HG02623 (cell line): Measurements from ENCODE around the gene TLNRD1.

Experiments
- ATAC-seq: cut with Tn5 transposase; IDR thresholded peaks from one replicate; pipeline ENCODE4 v1.9.1; 2021; ENCODE audit warnings: moderate library complexity; ENCODE audit not compliant: unreplicated experiment

Gene TLNRD1

DNA sequence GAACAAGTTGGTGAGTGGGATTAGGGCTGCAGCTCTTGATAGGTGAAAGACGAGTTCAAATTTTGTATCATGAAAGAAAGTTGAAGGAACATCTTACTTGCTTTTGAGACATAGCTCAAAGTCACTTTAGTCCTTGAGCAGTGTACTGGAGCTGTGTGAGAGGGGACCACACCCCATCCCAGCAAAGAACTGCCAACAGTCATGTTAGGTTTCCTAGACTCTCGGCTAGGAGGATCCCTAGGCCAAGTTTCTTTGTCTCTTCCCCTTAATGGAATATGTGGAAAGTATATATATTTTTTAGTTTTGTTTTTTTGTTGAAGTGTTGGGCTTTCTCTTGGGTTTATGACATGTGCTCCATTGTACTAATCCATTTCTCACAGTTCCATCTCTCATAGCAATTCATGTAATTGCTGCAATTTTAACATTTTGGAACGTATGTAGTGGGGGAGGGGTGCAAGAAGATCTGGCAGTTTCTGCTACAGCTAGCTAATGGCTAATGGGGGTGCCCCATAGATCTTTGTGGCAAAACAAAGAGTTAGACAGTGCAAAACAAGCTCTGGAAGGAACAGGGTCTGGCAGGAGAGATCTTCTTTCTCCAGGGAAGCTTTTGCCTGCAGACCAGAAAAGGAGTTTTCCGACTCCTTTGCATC lies 25.1 kb downstream of the TLNRD1 start:
- ATAC-seq: no peak

- ATAC-seq: no peak
Measured at GRCh38 chr15:81026836-81027599, 26.3 kb downstream of the TLNRD1 start.

DNA sequence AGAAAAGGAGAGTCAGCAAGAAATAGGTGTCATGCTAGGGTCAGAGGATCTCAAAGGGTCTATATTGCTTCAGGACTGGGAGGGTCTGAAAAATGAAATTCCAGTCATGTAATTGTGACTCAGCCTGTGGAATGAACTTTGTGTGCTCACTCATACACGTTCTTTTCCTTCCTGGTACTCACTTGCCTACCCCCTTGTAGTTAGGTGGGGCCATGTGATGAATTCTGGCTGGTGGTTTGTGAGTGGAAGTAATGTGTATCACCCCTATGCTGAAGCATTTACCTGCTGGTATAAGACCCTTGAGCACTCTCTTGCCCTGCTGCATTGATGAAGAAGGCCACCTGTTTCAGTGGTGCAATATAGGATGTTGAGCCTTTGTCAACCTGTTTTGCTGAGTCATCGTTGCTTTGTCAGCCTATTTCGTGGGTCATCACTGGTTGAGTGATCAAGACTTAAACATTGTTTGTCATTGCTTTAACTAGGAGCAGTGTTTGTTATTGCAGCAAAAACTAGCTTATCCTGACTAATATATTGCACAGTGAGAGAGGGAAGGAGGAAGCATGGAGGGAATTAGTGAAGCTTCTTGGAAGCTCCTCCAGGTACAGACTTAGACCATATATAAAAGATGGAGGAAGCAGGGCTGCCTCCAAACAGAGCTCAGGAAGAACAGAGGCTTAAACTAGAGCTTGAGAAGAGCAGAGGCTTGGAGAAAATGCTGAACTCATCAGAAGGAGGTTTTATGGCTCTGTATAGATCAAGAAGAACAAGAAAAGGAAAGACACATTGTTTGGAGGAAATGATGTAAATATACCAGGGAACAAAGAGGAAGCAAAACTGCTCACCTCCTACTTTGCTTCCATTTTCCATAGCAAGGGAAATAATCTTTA lies 28.9 kb downstream of the TLNRD1 start:
- ATAC-seq: no peak

- ATAC-seq: no peak
Measured at GRCh38 chr15:81030301-81030750, 29.6 kb downstream of the TLNRD1 start.

DNA sequence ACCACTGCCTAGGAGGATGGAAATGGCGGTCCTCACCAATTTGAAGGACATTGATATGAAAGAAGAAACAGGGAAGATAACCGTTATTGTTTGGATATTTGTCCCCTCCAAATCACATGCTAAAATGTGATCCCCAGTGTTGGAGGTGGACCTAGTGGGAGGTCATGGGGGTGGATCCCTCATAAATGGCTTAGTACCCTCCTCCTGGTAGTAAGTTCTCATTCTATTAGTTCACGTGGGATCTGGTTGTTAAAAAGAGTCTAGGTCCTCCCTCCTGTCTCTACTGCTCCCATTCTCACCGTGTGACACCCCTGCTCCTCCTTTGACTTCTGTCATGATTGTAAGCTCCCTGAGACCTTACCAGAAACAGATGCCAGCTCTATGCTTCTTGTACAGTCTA lies 30.5 kb downstream of the TLNRD1 start:
- ATAC-seq: no peak

GRCh38 chr15:81032355-81032754 lies 31.6 kb downstream of the TLNRD1 start:
- ATAC-seq: no peak

GRCh38 chr15:81032818-81033217 lies 32.1 kb downstream of the TLNRD1 start:
- ATAC-seq: no peak

DNA sequence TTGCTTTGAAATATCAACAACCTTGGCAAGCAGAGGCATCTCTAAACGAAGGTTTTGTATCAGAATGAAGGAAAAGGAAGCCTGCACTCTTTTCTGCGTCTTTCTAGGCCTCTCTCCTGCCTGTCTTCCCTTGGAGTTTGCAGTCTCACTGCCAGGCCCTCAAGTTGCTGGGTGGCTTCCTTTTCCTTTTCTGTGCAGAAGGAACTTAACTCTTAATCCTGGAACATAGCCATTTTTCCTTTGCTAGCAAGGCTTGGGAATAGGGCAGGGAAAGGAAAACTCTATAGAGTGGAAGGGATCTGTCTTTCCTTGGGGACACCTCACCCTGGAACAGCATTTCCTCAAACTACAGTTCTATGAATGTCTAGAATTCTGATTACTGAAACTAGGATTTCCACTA lies 32.8 kb downstream of the TLNRD1 start:
- ATAC-seq: no peak

DNA sequence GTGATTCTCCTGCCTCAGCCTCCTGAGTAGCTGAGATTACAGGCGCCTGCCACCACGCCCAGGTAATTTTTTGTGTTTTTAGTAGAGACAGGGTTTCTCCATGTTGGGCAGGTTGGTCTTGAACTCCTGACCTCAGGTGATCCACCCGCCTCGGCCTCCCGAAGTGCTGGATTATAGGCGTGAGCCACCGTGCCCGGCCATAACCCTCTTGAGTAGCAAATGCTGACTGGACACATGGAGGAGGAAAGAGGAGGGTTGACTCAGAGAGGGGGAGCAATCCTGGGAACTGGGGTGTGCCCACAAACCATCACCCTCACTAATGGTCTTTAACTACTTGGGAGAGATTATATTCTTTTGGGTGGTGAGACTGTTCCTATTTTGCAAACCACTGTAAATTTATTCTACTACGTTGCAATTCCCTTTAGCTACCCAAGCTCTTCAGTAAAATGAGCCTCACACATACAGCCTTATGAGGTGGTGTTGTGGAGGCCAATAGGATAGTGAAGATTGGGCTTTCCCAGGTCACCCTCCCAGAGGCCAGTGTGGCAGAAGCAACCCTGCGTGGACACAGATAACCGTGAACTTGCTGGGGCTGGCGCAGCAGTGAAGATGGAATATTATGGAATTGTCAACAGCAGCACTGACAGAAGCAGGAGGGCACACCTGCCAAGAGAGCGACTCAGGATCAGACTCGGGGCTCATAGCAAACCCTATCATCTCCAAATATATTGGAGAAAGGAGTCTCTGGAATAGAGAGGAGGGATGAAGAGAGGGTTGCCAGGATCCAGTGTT lies 37.4 kb downstream of the TLNRD1 start:
- no peak for ATAC-seq

GRCh38 chr15:81038975-81039607 lies 38.4 kb downstream of the TLNRD1 start:
- no peak for ATAC-seq

DNA sequence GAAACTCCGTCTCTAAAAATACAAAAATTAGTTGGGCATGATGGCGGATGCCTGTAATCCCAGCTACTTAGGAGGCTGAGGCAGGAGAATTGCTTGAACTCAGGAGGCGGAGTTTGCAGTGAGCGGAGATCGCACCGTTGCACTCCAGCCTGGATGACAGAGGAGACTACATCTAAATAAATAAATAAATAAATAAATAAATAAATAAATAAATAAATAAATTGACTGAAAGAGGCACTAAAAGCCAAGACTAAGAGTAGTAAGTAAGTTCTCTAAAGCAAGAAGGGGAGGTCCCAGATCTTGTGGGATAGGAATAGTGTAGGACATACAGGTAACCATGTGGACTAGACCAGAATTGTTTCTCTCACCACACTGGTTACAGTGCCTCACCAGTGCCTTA lies 40.0 kb downstream of the TLNRD1 start:
- ATAC-seq: no peak

DNA sequence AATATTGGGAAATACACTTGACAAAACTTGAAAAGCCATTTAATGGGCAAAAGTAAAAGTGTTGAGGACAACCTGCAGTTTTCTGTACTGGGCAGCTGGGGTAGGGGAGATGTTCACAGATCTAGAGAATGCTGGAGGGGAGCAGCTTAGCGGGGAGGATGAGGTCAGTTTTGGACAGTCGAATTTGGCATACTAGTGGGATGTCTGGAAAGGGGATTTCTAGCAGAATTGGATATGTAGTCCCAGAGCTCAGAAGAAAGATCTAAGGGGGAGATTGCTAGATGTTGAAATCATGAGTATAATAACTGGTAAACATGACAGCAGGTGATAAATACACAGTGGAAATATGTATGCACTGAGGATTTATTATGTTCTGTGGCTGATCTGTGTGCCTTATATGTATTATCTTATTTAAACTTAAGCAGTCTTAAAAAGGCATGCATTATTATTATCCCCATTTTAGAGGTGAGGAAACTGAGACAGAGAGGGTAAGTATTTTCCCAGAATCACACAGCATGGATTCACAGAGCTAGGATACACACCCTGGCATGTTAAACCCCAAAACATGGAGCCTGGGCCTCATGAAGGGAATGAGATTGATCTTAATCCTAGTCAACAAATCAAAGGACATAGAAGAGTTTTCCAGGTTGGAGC lies 42.7 kb downstream of the TLNRD1 start:
- ATAC-seq: no peak

DNA sequence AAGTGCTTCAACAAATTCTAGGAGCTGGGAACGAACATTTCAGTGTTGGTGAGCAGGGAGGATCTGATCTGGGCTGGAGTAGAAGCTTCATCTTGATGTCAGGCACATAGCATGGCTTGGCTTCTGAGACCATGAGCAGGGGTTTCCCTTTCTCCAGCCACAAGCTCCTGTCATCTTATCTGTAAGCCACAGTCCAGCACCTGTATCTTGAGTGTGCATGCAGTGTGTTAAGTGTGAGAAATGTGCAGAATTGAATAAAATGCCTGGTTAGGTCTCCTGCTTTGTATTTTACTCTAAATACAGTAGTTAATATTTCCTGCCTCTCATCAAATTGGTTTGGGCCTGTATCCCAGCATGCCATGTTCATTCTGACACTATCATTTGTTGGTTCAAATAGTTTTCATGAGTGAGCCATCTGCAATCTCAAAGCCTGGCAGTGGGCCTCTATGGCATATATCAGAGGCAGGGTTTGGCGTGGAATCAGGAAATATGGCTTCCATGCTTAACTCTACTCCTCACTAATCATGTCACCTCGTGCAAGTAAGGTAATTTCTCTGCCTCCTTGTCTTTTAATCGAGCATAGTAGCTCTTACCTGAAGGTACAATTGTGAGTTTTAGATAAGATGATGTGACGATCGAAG lies 43.3 kb downstream of the TLNRD1 start:
- ATAC-seq: no peak

DNA sequence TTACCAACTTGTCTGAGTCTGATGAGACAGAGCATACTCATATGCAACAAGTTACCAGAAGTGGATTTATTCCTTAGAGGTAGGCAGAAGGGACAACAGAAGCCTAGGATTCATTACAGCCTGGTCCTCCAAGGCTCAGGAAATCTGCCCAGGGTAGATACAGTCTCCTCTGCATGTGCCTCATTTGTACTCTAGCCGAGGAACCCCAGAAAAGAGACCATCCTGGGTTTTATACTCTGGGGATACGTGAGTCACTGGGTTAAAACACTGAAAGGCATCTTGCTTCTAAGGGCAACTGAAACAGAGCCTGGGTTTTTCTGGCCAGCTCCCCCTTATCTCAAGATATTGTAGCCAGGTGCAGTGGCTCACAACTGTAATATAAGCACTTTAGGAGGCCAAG lies 45.6 kb downstream of the TLNRD1 start:
- ATAC-seq: no peak

DNA sequence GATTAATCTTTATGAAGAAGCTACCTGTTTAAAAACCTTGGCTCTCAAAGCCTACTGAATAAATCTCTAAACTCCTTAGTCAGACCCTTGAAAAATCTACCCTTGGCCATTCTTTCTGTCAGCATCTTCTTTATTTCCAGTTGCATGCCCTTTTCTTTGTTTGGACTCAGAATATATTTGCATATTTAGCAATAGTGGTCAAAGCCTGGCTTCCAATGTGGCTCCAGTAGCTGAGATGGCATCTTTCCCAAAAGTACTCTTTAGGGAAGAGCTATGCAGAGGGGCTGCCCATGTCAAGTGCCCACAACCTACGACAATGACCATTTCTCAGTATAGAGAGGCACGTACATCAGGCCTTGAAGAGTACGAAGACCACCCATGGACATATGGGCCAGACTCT lies 47.2 kb downstream of the TLNRD1 start:
- ATAC-seq: no peak

- ATAC-seq: no peak
Measured at GRCh38 chr15:81049835-81050234, 49.1 kb downstream of the TLNRD1 start.

GRCh38 chr15:81050259-81050658 lies 49.5 kb downstream of the TLNRD1 start:
- no peak for ATAC-seq

DNA sequence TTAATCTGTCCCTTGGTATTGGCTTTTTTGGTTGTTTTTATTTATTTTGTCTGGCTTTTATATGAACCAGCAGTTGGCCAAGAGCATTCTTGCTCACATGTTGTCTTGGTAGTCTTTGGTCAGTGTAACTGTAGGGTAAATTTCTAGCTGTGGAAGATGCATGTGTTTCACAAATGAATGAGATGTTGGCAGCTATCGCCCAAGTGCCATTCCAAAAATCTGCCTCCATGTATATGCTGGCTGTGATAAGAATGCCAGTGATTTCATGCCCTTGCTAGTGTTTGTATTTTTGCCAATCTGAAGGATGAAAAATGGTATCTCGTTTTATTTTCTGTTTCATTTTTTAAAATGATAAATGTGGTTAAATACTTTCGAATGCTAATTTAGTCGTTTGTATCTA lies 50.1 kb downstream of the TLNRD1 start:
- ATAC-seq: no peak

DNA sequence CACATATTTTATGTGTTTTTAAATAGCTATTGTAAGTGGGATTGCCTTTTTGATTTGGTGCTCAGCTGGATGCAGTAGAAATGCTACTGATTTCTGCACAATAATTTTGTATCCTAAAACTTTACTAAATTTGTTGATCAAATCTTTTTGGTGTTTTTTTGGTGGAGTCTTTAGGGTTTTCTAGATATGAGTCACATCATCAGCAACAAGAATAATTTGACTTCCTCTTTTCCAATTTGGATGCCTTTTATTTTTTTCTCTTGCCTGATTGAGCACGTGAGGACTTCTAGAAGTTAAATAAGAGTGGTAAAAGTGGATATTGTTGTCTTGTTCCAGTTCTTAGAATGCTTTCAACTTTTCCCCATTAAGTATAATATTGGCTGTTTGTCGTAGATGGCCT lies 51.3 kb downstream of the TLNRD1 start:
- ATAC-seq: no peak
